Measurements from ENCODE around the gene TMEM109. TPM values are rescaled to one million over a fixed set of nuclear protein-coding genes. Genes with fewer than 3 reads are reported as not detected.

The TMEM109 gene
- 100 to 1,000 TPM in 1 of 2 donors, 10 to 100 TPM in 1; 81.8 to 105 TPM for total RNA-seq

GRCh38 chr11:60913793-60914632 is at the start of gene TMEM109:
Gene TMEM109 (plus strand): TSS chr11:60914158. CDS start chr11:60919694, 5,536 bp downstream.
- ATAC-seq (peak; percentile 77 to 85), DNase-seq (ENCODE audit: low spot score) (peak; percentile 83)
- H3K27me3 Mint-ChIP-seq = no peaks in the 10 kb centered on the region
- H3K4me3 Mint-ChIP-seq = peak within 1 kb of the TSS; percentile 97
- no peaks in the 10 kb centered on the region for H3K9me3 Mint-ChIP-seq
- H3K36me3 Mint-ChIP-seq = no peaks in the 10 kb centered on the region
- H3K4me1 Mint-ChIP-seq (ENCODE audit: low read depth in 2 of 2) = peaks cover 45 to 48% of the 10 kb centered on the region in 2 donors
- H3K27ac Mint-ChIP-seq = peak within 1 kb of the TSS; percentile 93 to 96

GRCh38 chr11:60864856-60865513 is 49.0 kb upstream of the TMEM109 start:
- Mint-ChIP-seq H3K36me3 (no peaks in the 10 kb centered on the region), H3K27ac (no peak overlapping the region), H3K27me3 (no peaks in the 10 kb centered on the region), H3K4me3 (no peak overlapping the region), H3K9me3 (no peaks in the 10 kb centered on the region), H3K4me1 (ENCODE audit: low read depth in 2 of 2) (no peaks in the 10 kb centered on the region)
- DNase-seq (ENCODE audit: low spot score) (no peak), ATAC-seq (no peak)

GRCh38 chr11:60866911-60867870 is 46.8 kb upstream of the TMEM109 start, which contains the start of gene ZP1:
Gene ZP1 (plus strand): TSS chr11:60867542. CDS start chr11:60867562, 20 bp downstream.
- H3K27ac Mint-ChIP-seq = no peak within 1 kb of the TSS
- no peaks in the 10 kb centered on the region for H3K4me1 Mint-ChIP-seq (ENCODE audit: low read depth in 2 of 2)
- no peaks in the 10 kb centered on the region for H3K9me3 Mint-ChIP-seq

GRCh38 chr11:60867871-60868681 is 45.9 kb upstream of the TMEM109 start:
- no peak for ATAC-seq

More at GRCh38 chr11:60866911-60867870, 46.8 kb upstream of the TMEM109 start, which contains the start of gene ZP1:
- ATAC-seq (peak in 1 of 2 donors; percentile 21), DNase-seq (ENCODE audit: low spot score) (no peak)
- no peaks in the 10 kb centered on the region for H3K36me3 Mint-ChIP-seq
- H3K27me3 Mint-ChIP-seq = no peaks in the 10 kb centered on the region
- no peak within 1 kb of the TSS for H3K4me3 Mint-ChIP-seq

GRCh38 chr11:60868682-60869450 is 45.1 kb upstream of the TMEM109 start:
- no peaks in the 10 kb centered on the region for H3K27me3 Mint-ChIP-seq
- no peak overlapping the region for H3K4me3 Mint-ChIP-seq
- DNase-seq (ENCODE audit: low spot score) (no peak), ATAC-seq (no peak)
- no peaks in the 10 kb centered on the region for H3K4me1 Mint-ChIP-seq (ENCODE audit: low read depth in 2 of 2)
- H3K36me3 Mint-ChIP-seq = no peaks in the 10 kb centered on the region
- no peaks in the 10 kb centered on the region for H3K9me3 Mint-ChIP-seq
- H3K27ac Mint-ChIP-seq = no peak overlapping the region

More at GRCh38 chr11:60867871-60868681, 45.9 kb upstream of the TMEM109 start:
- H3K4me3 Mint-ChIP-seq = no peak overlapping the region
- no peaks in the 10 kb centered on the region for H3K9me3 Mint-ChIP-seq
- H3K27ac Mint-ChIP-seq = no peak overlapping the region
- no peaks in the 10 kb centered on the region for H3K36me3 Mint-ChIP-seq
- no peak for DNase-seq (ENCODE audit: low spot score)
- H3K27me3 Mint-ChIP-seq = no peaks in the 10 kb centered on the region
- H3K4me1 Mint-ChIP-seq (ENCODE audit: low read depth in 2 of 2) = no peaks in the 10 kb centered on the region

- DNase-seq (ENCODE audit: low spot score) = no peak
- Mint-ChIP-seq H3K9me3 (no peaks in the 10 kb centered on the region), H3K4me1 (ENCODE audit: low read depth in 2 of 2) (no peaks in the 10 kb centered on the region), H3K36me3 (no peaks in the 10 kb centered on the region), H3K27ac (no peak overlapping the region), H3K4me3 (no peak overlapping the region), H3K27me3 (no peaks in the 10 kb centered on the region)
- no peak for ATAC-seq
Observed at GRCh38 chr11:60869451-60869825, 44.5 kb upstream of the TMEM109 start.

GRCh38 chr11:60870276-60870675 is 43.7 kb upstream of the TMEM109 start:
- Mint-ChIP-seq H3K27ac (no peak overlapping the region), H3K4me3 (no peak overlapping the region), H3K9me3 (no peaks in the 10 kb centered on the region), H3K4me1 (ENCODE audit: low read depth in 2 of 2) (no peaks in the 10 kb centered on the region), H3K27me3 (no peaks in the 10 kb centered on the region), H3K36me3 (no peaks in the 10 kb centered on the region)
- ATAC-seq = no peak
- DNase-seq (ENCODE audit: low spot score) = no peak

- Mint-ChIP-seq H3K4me1 (ENCODE audit: low read depth in 2 of 2) (no peaks in the 10 kb centered on the region), H3K36me3 (no peaks in the 10 kb centered on the region), H3K27me3 (no peaks in the 10 kb centered on the region), H3K27ac (no peak overlapping the region), H3K9me3 (no peaks in the 10 kb centered on the region), H3K4me3 (no peak overlapping the region)
- DNase-seq (ENCODE audit: low spot score) = no peak
- no peak for ATAC-seq
Observed at GRCh38 chr11:60870733-60871377, 43.1 kb upstream of the TMEM109 start.

GRCh38 chr11:60871378-60872061 is 42.4 kb upstream of the TMEM109 start:
- no peaks in the 10 kb centered on the region for H3K9me3 Mint-ChIP-seq
- no peak overlapping the region for H3K4me3 Mint-ChIP-seq
- H3K36me3 Mint-ChIP-seq = no peaks in the 10 kb centered on the region
- no peak overlapping the region for H3K27ac Mint-ChIP-seq
- ATAC-seq = peak in 1 of 2 donors; percentile 8
- H3K4me1 Mint-ChIP-seq (ENCODE audit: low read depth in 2 of 2) = no peaks in the 10 kb centered on the region
- no peak for DNase-seq (ENCODE audit: low spot score)
- no peaks in the 10 kb centered on the region for H3K27me3 Mint-ChIP-seq

GRCh38 chr11:60872124-60872960 is 41.6 kb upstream of the TMEM109 start:
- H3K27me3 Mint-ChIP-seq = no peaks in the 10 kb centered on the region
- no peak overlapping the region for H3K4me3 Mint-ChIP-seq
- DNase-seq (ENCODE audit: low spot score) (no peak), ATAC-seq (no peak)
- H3K9me3 Mint-ChIP-seq = no peaks in the 10 kb centered on the region
- no peak overlapping the region for H3K27ac Mint-ChIP-seq
- H3K4me1 Mint-ChIP-seq (ENCODE audit: low read depth in 2 of 2) = no peaks in the 10 kb centered on the region
- no peaks in the 10 kb centered on the region for H3K36me3 Mint-ChIP-seq
